GM12891 (cell line): Measurements from ENCODE around the gene CNTLN.

ENCODE experiments used
- DNase-seq: peaks from one replicate; pipeline ENCODE4 v3.0.0; 2011; ENCODE audit warnings: low spot score; ENCODE audit not compliant: insufficient read length
- FAIRE-seq: peaks from 2 replicates; lab custom pipeline; 2011; peaks lifted over from hg19 to GRCh38; lab: Jason Lieb, UNC
- PAX5 ChIP-seq: IDR thresholded peaks from 2 replicates; pipeline ENCODE4 v1.6.1; 2011; ENCODE audit warnings: low read length, moderate library complexity, mild to moderate bottlenecking; ENCODE audit not compliant: insufficient read depth, severe bottlenecking
- POLR2A ChIP-seq: IDR thresholded peaks from 2 replicates; pipeline ENCODE4 v1.6.1; 2011; ENCODE audit warnings: low read depth, low read length, control low read depth
- POLR2AphosphoS5 ChIP-seq: IDR thresholded peaks from 2 replicates; pipeline ENCODE4 v1.6.1; 2011; ENCODE audit warnings: low read depth, low read length, control low read depth
- POU2F2 ChIP-seq: IDR thresholded peaks from 2 replicates; pipeline ENCODE4 v1.6.1; 2011; ENCODE audit warnings: low read depth, mild to moderate bottlenecking, control low read depth, low read length, moderate library complexity
- SPI1 ChIP-seq: IDR thresholded peaks from 2 replicates; pipeline ENCODE4 v1.6.1; 2011; ENCODE audit warnings: low read depth, low read length, control low read depth
- TAF1 ChIP-seq: IDR thresholded peaks from 2 replicates; pipeline ENCODE4 v1.6.1; 2011; ENCODE audit warnings: low read depth, low read length, control low read depth

Gene CNTLN

GRCh38 chr9:17528859-17529258 is 394.0 kb downstream of the CNTLN start:
- no peak for TF ChIP-seq POU2F2
- TF ChIP-seq SPI1 = no peak
- TF ChIP-seq TAF1 = no peak
- TF ChIP-seq POLR2A = no peak
- no peak for TF ChIP-seq PAX5
- no peak for TF ChIP-seq POLR2AphosphoS5
- no peak for DNase-seq
- FAIRE-seq = no peak

DNA sequence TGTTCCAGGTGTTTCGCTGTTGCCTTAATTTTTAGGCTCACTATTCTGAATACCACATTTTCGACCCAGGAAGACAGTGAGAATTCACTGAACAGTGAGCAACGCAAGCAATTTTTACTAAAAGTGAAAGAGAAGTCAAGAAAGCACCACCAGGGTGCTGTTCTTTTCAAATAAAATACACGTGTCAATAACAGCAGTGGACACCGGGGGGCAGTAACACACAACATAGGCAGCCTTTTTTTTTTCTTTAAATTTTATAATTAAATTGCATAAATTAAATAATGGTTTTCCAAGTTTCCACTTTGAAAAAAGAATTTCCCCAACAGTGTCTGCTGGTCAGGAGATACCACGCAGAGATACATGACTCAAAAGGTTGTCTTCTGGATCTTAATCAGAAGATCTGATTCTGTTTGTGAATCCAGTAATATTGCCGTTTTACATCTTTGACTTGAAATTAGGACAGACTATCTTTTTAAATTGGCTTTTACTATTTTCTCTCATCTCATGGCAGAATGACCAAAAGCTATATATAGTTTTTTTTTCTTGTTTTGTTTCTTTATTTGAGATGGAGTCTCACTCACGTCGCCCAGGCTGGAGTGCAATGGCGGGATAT is 396.9 kb downstream of the CNTLN start:
- DNase-seq = peak; percentile 11
- TF ChIP-seq SPI1 (no peak), TAF1 (no peak), POU2F2 (no peak), PAX5 (no peak), POLR2AphosphoS5 (no peak), POLR2A (no peak)
- peak; percentile 56 for FAIRE-seq

- TF ChIP-seq TAF1 (no peak), POLR2AphosphoS5 (no peak), PAX5 (no peak), POLR2A (no peak), SPI1 (no peak), POU2F2 (no peak)
These were observed 397.6 kb downstream of the CNTLN start for GRCh38 chr9:17532461-17532860.

GRCh38 chr9:17535176-17535575 is 400.3 kb downstream of the CNTLN start:
- TF ChIP-seq TAF1 (no peak), POU2F2 (no peak), POLR2A (no peak), POLR2AphosphoS5 (no peak), SPI1 (no peak), PAX5 (no peak)
- DNase-seq (no peak), FAIRE-seq (no peak)

More at GRCh38 chr9:17532461-17532860, 397.6 kb downstream of the CNTLN start:
- FAIRE-seq = no peak
- DNase-seq = no peak

DNA sequence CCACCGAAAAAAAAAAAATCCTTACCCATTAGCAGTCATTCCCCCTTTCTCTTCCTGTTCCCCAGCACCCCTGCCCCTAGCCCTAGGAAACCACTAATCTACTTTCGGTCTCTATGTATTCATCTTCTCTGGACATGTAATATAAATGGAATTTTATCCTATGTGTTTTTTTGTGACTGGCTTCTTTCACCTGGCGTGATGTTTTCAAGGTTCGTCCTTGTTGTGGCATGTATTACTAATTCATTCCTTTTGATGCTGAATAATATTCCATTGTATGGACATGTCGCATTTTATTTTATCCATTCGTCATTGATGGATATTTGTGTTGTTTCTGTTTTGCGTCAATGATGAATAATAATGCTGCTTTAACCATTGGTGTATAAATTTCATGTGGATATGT is 401.2 kb downstream of the CNTLN start:
- DNase-seq (no peak), FAIRE-seq (no peak)
- TF ChIP-seq SPI1 (no peak), POLR2A (no peak), POU2F2 (no peak), PAX5 (no peak), POLR2AphosphoS5 (no peak), TAF1 (no peak)

- TF ChIP-seq PAX5 (no peak), SPI1 (no peak), POLR2A (no peak), TAF1 (no peak), POU2F2 (no peak), POLR2AphosphoS5 (no peak)
- FAIRE-seq (no peak), DNase-seq (no peak)
These were observed 416.2 kb downstream of the CNTLN start for GRCh38 chr9:17551023-17551422.
